Sigmoid colon (tissue), 4 donors: ENCODE results near the gene ASB3.

Experiments
- CTCF ChIP-seq, 4 experiments: fragments of 450-650 bp in 3 of 4; fragments of 200-600 bp in 1 of 4; IDR thresholded peaks; one replicate each; pipeline ENCODE4 v1.5.1; 2016 to 2019; ENCODE audit warnings: antibody characterized with exemption in 4 of 4, mild to moderate bottlenecking in 3 of 4, moderate library complexity in 2 of 4
- POLR2A ChIP-seq, 2 donors: fragments of 450-650 bp; IDR thresholded peaks; one replicate each; pipeline ENCODE4 v1.6.1; 2016; ENCODE audit warnings: antibody characterized with exemption in 2 of 2, mild to moderate bottlenecking in 2 of 2, moderate library complexity in 2 of 2
- POLR2AphosphoS5 ChIP-seq, 4 donors: sonication (generic); formaldehyde crosslinking; IDR thresholded peaks; one replicate each; pipeline ENCODE4 v1.6.1; 2017; ENCODE audit warnings: antibody characterized with exemption in 4 of 4

GRCh38 chr2:53694096-53694771, 92.5 kb downstream of the ASB3 start:
- no peak for TF ChIP-seq CTCF (IDR thresholded peaks at IDR 0.05)
- no peak for TF ChIP-seq POLR2A (IDR thresholded peaks at IDR 0.05)
- TF ChIP-seq POLR2AphosphoS5 (IDR thresholded peaks at IDR 0.05) = no peak
